Stimulated activated CD4-positive, alpha-beta T cell treated with anti-CD3 and anti-CD28 coated beads, Interleukin-4, amount 100 ng/mL, for 1 hour (primary cell): ENCODE data around the gene HACD2.

Source experiments
- DNase-seq: peaks from one replicate; pipeline ENCODE4 v3.0.0-alpha.2; 2020

The HACD2 gene

GRCh38 chr3:123444023-123444422 lies 140.8 kb downstream of the HACD2 start:
- no peak for DNase-seq

- no peak for DNase-seq
Measured at GRCh38 chr3:123442908-123443307, 141.9 kb downstream of the HACD2 start.

GRCh38 chr3:123442125-123442524 lies 142.7 kb downstream of the HACD2 start:
- DNase-seq: no peak
